GM20431 (cell line): ENCODE measurements around the gene HOXB6.

ENCODE experiments used
- in situ Hi-C: fragments of 300-500 bp; cut with MseI, MboI; formaldehyde crosslinking; loops from one replicate; pipeline ENCODE4 v1.15.0; 2020; ENCODE audit warnings: low sequenced_read_pairs; ENCODE audit not compliant: unreplicated experiment

The HOXB6 gene

GRCh38 chr17:48546924-48547807 lies 57.6 kb downstream of the HOXB6 start:
- in situ Hi-C loops, result no loop called here

- in situ Hi-C loops, result no loop called here
These were observed 58.5 kb downstream of the HOXB6 start for GRCh38 chr17:48546137-48546923.
